ENCODE measurements around the gene NET1.

DNA sequence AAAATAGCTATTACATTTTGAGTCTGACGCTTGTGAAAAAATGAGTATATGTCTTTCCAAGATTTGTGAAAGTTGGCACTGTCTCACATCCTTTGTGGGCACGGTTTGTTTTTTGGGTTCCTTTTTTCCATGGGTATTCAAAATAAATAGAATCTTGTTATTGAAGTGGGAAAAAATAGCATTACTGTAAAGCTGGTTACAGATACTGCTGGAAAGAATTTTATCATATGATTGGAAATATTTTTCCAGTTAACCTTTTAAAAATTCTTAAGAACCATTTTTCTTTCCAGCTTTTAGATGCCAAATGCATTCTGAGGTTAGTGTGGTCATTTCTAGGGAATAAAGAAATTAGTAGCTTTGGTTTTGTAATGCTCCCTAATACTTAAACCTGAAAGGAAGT, 11.4 kb downstream of the NET1 start:
- TF ChIP-seq, protein P1, sequence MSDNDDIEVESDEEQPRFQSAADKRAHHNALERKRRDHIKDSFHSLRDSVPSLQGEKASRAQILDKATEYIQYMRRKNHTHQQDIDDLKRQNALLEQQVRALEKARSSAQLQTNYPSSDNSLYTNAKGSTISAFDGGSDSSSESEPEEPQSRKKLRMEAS (IDR thresholded peaks at IDR 0.05), result no peak
- TF ChIP-seq TAF1 (IDR thresholded peaks at IDR 0.05; ENCODE audit: low read depth) (no peak), RAD21 (IDR thresholded peaks at IDR 0.05; ENCODE audit: low read depth) (no peak), CEBPB (IDR thresholded peaks at IDR 0.05) (no peak), EGR1 (IDR thresholded peaks at IDR 0.05) (no peak), ZBTB7A (IDR thresholded peaks at IDR 0.05; ENCODE audit: low read depth) (no peak), FOXM1 (IDR thresholded peaks at IDR 0.05; ENCODE audit: borderline replicate concordance, low read depth) (no peak), YY1 (IDR thresholded peaks at IDR 0.05; ENCODE audit: low read depth) (no peak), EP300 (IDR thresholded peaks at IDR 0.05; ENCODE audit: borderline replicate concordance) (no peak), TCF12 (IDR thresholded peaks at IDR 0.05; ENCODE audit: low read depth) (no peak), TEAD4 (IDR thresholded peaks at IDR 0.05) (no peak), CREB1 (IDR thresholded peaks at IDR 0.05; ENCODE audit: low read depth) (no peak), NFIC (IDR thresholded peaks at IDR 0.05) (no peak)
- TF ChIP-seq, protein P2, sequence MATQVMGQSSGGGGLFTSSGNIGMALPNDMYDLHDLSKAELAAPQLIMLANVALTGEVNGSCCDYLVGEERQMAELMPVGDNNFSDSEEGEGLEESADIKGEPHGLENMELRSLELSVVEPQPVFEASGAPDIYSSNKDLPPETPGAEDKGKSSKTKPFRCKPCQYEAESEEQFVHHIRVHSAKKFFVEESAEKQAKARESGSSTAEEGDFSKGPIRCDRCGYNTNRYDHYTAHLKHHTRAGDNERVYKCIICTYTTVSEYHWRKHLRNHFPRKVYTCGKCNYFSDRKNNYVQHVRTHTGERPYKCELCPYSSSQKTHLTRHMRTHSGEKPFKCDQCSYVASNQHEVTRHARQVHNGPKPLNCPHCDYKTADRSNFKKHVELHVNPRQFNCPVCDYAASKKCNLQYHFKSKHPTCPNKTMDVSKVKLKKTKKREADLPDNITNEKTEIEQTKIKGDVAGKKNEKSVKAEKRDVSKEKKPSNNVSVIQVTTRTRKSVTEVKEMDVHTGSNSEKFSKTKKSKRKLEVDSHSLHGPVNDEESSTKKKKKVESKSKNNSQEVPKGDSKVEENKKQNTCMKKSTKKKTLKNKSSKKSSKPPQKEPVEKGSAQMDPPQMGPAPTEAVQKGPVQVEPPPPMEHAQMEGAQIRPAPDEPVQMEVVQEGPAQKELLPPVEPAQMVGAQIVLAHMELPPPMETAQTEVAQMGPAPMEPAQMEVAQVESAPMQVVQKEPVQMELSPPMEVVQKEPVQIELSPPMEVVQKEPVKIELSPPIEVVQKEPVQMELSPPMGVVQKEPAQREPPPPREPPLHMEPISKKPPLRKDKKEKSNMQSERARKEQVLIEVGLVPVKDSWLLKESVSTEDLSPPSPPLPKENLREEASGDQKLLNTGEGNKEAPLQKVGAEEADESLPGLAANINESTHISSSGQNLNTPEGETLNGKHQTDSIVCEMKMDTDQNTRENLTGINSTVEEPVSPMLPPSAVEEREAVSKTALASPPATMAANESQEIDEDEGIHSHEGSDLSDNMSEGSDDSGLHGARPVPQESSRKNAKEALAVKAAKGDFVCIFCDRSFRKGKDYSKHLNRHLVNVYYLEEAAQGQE (IDR thresholded peaks at IDR 0.05; ENCODE audit: low read depth), result no peak
